ENCODE results near the gene ARMS2. TPM values are rescaled to one million over a fixed set of nuclear protein-coding genes. Genes with fewer than 3 reads are reported as not detected.

The ARMS2 gene
- total and polyA plus RNA-seq, 8 donors, result not detected

DNA sequence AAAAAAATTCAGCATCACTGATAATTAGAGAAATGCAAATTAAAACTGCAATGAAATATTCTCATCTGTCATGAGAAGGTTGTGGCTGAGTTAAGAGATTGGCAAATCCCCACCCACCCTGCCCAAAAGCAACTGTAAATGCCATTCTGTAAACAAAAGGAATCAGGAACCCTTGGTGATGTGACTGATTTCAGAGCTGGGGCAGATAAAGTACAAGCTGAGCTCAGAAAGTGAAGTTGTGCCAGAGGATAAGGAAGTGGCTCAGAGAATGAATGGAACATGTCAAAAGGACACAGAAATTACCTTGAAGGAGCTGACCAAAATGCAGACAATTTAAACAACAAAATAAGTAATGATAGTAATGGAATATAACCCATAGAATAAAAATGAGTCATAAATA lies 32.7 kb upstream of the ARMS2 start:
- H3K4me3 ChIP-seq, result no peak overlapping the region
- peaks cover 0 to 39% (median 5%) of the 10 kb centered on the region in 4 donors for H3K4me1 ChIP-seq
- peak overlapping the region in 1 of 5 donors; percentile 13 for H3K27ac ChIP-seq
- TF ChIP-seq EP300 (IDR thresholded peaks at IDR 0.05) (no peak), POLR2A (IDR thresholded peaks at IDR 0.05) (no peak), POLR2AphosphoS5 (IDR thresholded peaks at IDR 0.05) (no peak)
- TF ChIP-seq, protein P1, sequence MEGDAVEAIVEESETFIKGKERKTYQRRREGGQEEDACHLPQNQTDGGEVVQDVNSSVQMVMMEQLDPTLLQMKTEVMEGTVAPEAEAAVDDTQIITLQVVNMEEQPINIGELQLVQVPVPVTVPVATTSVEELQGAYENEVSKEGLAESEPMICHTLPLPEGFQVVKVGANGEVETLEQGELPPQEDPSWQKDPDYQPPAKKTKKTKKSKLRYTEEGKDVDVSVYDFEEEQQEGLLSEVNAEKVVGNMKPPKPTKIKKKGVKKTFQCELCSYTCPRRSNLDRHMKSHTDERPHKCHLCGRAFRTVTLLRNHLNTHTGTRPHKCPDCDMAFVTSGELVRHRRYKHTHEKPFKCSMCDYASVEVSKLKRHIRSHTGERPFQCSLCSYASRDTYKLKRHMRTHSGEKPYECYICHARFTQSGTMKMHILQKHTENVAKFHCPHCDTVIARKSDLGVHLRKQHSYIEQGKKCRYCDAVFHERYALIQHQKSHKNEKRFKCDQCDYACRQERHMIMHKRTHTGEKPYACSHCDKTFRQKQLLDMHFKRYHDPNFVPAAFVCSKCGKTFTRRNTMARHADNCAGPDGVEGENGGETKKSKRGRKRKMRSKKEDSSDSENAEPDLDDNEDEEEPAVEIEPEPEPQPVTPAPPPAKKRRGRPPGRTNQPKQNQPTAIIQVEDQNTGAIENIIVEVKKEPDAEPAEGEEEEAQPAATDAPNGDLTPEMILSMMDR (IDR thresholded peaks at IDR 0.05), result no peak
- no peaks in the 10 kb centered on the region for H3K9me3 ChIP-seq
- peaks cover 0 to 65% (median 30%) of the 10 kb centered on the region in 4 donors for H3K36me3 ChIP-seq
- H3K27me3 ChIP-seq, result no peaks in the 10 kb centered on the region
- intact Hi-C loops (cut with DNase I; ENCODE audit: low total_unique reads), result no loop called here
- DNase-seq, result no peak

DNA sequence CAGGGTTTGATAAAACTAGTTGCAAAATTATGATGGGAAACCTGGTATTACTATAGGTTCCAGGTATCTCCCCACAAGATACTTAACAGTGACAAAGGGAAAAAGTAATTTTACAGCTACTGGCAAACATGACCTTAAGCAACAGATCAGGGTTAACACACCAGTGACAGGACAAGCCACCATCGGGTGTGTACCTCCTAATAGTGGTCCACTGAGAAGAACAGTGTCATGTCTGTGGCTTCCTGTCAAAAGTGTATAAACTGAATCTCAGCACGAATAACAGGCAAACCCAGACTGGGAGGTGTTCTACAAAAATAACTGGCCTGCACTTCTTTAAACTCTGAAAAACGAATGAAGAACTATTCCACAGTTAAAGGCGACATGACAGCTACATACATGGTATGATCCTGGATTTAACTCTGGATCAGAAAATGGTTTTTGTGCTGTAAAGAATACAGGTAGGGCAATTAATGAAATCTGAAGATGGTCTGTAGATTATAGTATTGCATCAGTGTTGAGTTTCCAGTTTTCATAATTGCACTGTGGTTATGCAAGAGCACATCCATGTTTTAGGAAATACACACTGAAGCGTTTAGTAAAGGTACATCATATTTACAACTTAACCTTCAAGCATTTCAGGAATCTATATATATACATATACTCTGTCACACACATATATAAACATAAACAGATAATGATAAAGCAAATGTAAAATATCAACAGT lies 32.0 kb upstream of the ARMS2 start:
- no peaks in the 10 kb centered on the region for H3K9me3 ChIP-seq
- no peak for DNase-seq
- H3K4me3 ChIP-seq, result no peak overlapping the region
- H3K27ac ChIP-seq, result peak overlapping the region in 1 of 5 donors; percentile 13
- no peaks in the 10 kb centered on the region for H3K27me3 ChIP-seq
- H3K36me3 ChIP-seq, result peaks cover 0 to 65% (median 31%) of the 10 kb centered on the region in 4 donors
- TF ChIP-seq, protein P1 (IDR thresholded peaks at IDR 0.05), result no peak
- TF ChIP-seq POLR2AphosphoS5 (IDR thresholded peaks at IDR 0.05) (no peak), POLR2A (IDR thresholded peaks at IDR 0.05) (no peak), EP300 (IDR thresholded peaks at IDR 0.05) (no peak)
- whole genome bisulfite sequencing, 5 donors, result 68 to 86% (median 80%) methylated on average over 5 of the region's 5 CpGs
- H3K4me1 ChIP-seq, result peaks cover 0 to 39% (median 5%) of the 10 kb centered on the region in 4 donors
- intact Hi-C loops (cut with DNase I; ENCODE audit: low total_unique reads), result no loop called here

DNA sequence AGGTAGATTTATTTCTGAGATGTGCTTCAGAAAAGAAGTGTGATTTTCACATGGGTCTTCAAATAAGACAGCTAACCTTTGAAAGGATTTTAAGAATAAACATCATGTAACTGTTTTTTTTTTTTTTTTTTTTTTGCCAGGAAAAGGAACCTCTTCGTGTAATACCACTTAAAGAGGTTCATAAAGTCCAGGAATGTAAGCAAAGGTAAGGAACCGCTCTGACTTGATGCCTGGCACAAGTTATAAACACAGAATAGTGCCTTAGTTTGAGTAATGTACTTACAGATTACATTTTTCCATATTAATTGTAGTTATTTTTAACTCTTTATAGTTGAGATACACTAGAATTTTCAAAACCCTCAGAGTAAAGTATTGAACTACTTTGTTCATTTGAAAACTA lies 30.4 kb upstream of the ARMS2 start:
- no peak for DNase-seq
- no peaks in the 10 kb centered on the region for H3K9me3 ChIP-seq
- no peak overlapping the region for H3K4me3 ChIP-seq
- intact Hi-C loops (cut with DNase I; ENCODE audit: low total_unique reads), result no loop called here
- 70 to 90% (median 83%) methylated on average over 2 of the region's 2 CpGs for WGBS, 5 donors
- peaks cover 0 to 65% (median 32%) of the 10 kb centered on the region in 4 donors for H3K36me3 ChIP-seq
- H3K27me3 ChIP-seq, result no peaks in the 10 kb centered on the region
- H3K4me1 ChIP-seq, result peaks cover 0 to 35% (median 5%) of the 10 kb centered on the region in 4 donors
- no peak overlapping the region for H3K27ac ChIP-seq
- TF ChIP-seq, protein P1 (IDR thresholded peaks at IDR 0.05), result no peak
- TF ChIP-seq POLR2A (IDR thresholded peaks at IDR 0.05), result no peak
- TF ChIP-seq POLR2AphosphoS5 (IDR thresholded peaks at IDR 0.05), result no peak
- no peak for TF ChIP-seq EP300 (IDR thresholded peaks at IDR 0.05)

DNA sequence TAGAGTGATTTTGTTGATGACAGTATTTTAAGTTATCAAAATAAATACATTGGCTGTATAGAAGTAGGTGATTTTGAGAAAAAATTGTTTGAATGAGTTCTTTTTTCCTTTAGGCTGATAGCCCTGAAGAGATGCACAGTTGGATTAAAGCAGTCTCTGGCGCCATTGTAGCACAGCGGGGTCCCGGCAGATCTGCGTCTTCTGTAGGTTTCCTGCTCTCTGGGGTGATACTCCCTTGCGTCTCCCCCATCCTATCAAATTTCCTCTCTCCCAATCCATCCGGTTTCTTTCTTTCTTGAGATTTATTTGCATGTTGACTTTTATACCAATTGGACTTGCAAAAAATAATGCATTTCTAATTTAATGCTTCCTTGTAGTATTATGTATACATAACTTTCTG lies 27.6 kb upstream of the ARMS2 start:
- DNase-seq, result no peak
- no peak for TF ChIP-seq POLR2A (IDR thresholded peaks at IDR 0.05)
- TF ChIP-seq EP300 (IDR thresholded peaks at IDR 0.05), result no peak
- TF ChIP-seq, protein P1 (IDR thresholded peaks at IDR 0.05), result no peak
- no peak for TF ChIP-seq POLR2AphosphoS5 (IDR thresholded peaks at IDR 0.05)
- 92 to 98% (median 94%) methylated on average over 6 of the region's 6 CpGs for WGBS, 5 donors
- Histone ChIP-seq H3K27me3 (no peaks in the 10 kb centered on the region), H3K36me3 (peaks cover 0 to 67% (median 49%) of the 10 kb centered on the region in 4 donors), H3K4me3 (no peak overlapping the region), H3K4me1 (peaks cover 0 to 9% (median 0%) of the 10 kb centered on the region in 4 donors), H3K9me3 (no peaks in the 10 kb centered on the region), H3K27ac (no peak overlapping the region)
- intact Hi-C loops (cut with DNase I; ENCODE audit: low total_unique reads), result no loop called here

Data from stomach (tissue), 9 donors.